Uterus (tissue), 4 donors: Measurements from ENCODE around the gene TUFT1. TPM values are rescaled to one million over a fixed set of nuclear protein-coding genes. Genes with fewer than 3 reads are reported as not detected.
A peak's percentile ranks its signal among the peaks of the same experiment; 100 is the strongest.

ENCODE experiments used
- DNase-seq, 2 donors: peaks; one replicate each; pipeline ENCODE4 v3.0.0-alpha.2; 2019 to 2020
- H3K27ac ChIP-seq, 2 donors: fragments of 200-600 bp; sonication (generic); 1 replicate in 1 of 2; 2 replicates in 1 of 2; pipeline ENCODE4 v1.5.1; 2016 to 2018
- H3K27me3 ChIP-seq, 2 donors: fragments of 200-600 bp; sonication (generic); one replicate each; pipeline ENCODE4 v1.5.1; 2018 to 2019; ENCODE audit warnings: control low read depth in 1 of 2
- H3K36me3 ChIP-seq, 2 donors: fragments of 200-600 bp; sonication (generic); one replicate each; pipeline ENCODE4 v1.5.1; 2019; ENCODE audit warnings: control low read depth in 1 of 2
- H3K4me1 ChIP-seq, 2 donors: fragments of 200-600 bp; sonication (generic); one replicate each; pipeline ENCODE4 v1.5.1; 2018 to 2019; ENCODE audit warnings: control low read depth in 1 of 2
- H3K4me3 ChIP-seq, 2 donors: fragments of 200-600 bp; sonication (generic); 1 replicate in 1 of 2; 2 replicates in 1 of 2; pipeline ENCODE4 v1.5.1; 2018 to 2019; ENCODE audit warnings: mild to moderate bottlenecking in 1 of 2
- H3K9me3 ChIP-seq, 2 donors: fragments of 200-600 bp; sonication (generic); one replicate each; pipeline ENCODE4 v1.5.1; 2019; ENCODE audit warnings: control low read depth in 1 of 2
- CTCF ChIP-seq, 4 experiments: fragments of 200-600 bp in 2 of 4; fragments of 450-650 bp in 2 of 4; sonication (generic) in 2 of 4; IDR thresholded peaks; one replicate each; pipeline ENCODE4 v1.5.1; 2016 to 2019; ENCODE audit warnings: antibody characterized with exemption in 4 of 4, mild to moderate bottlenecking in 2 of 4, moderate library complexity in 1 of 4
- POLR2A ChIP-seq, 2 donors: fragments of 450-650 bp; IDR thresholded peaks; one replicate each; pipeline ENCODE4 v1.6.1; 2016; ENCODE audit warnings: antibody characterized with exemption in 2 of 2, mild to moderate bottlenecking in 1 of 2, moderate library complexity in 1 of 2
- intact Hi-C: fragments of 100-400 bp; cut with DNase I; formaldehyde crosslinking; loops from one replicate; pipeline ENCODE4 v1.15.1; 2023; ENCODE audit warnings: low total_unique reads
- total RNA-seq, 4 donors: library from RNA; depleted of rRNA in 3 of 4; stranded (reverse); fragments of >200 nt in 3 of 4; gene quantifications; one replicate each; pipeline versions ENCODE4 v1.1.0 to v1.2.4, GENCODE V29; 2014 to 2023
- donor health status: DM: yes; HTN: yes; CAD: no.

TUFT1 gene
- total RNA-seq, 4 donors from 2014 or later, result 0.29 to 7.3 (median 5.0) TPM

- no peak for DNase-seq
- Histone ChIP-seq H3K27me3 (no peaks in the 10 kb centered on the region), H3K4me1 (peaks cover 0 to 5% of the 10 kb centered on the region in 2 donors), H3K4me3 (no peak overlapping the region), H3K27ac (peak overlapping the region in 1 of 2 donors; percentile 60), H3K9me3 (no peaks in the 10 kb centered on the region), H3K36me3 (no peaks in the 10 kb centered on the region)
- intact Hi-C loops, result no loop called here
- TF ChIP-seq POLR2A (IDR thresholded peaks at IDR 0.05) (no peak), CTCF (IDR thresholded peaks at IDR 0.05) (no peak)
Observed at GRCh38 chr1:151547900-151548230, 7.8 kb downstream of the TUFT1 start.

- intact Hi-C loops, result no loop called here
- Histone ChIP-seq H3K36me3 (no peaks in the 10 kb centered on the region), H3K4me3 (no peak overlapping the region), H3K27me3 (no peaks in the 10 kb centered on the region), H3K9me3 (no peaks in the 10 kb centered on the region), H3K27ac (no peak overlapping the region), H3K4me1 (peaks cover 0 to 5% of the 10 kb centered on the region in 2 donors)
- TF ChIP-seq CTCF (IDR thresholded peaks at IDR 0.05) (no peak), POLR2A (IDR thresholded peaks at IDR 0.05) (no peak)
- no peak for DNase-seq
Observed at GRCh38 chr1:151549199-151549598, 9.1 kb downstream of the TUFT1 start.

GRCh38 chr1:151553659-151554058 lies 13.6 kb downstream of the TUFT1 start:
- Histone ChIP-seq H3K9me3 (no peaks in the 10 kb centered on the region), H3K36me3 (no peaks in the 10 kb centered on the region), H3K4me3 (no peak overlapping the region), H3K4me1 (no peaks in the 10 kb centered on the region), H3K27ac (no peak overlapping the region), H3K27me3 (no peaks in the 10 kb centered on the region)
- no peak for TF ChIP-seq CTCF (IDR thresholded peaks at IDR 0.05)
- TF ChIP-seq POLR2A (IDR thresholded peaks at IDR 0.05), result no peak
- no peak for DNase-seq
- intact Hi-C loops, result no loop called here

- no peak for DNase-seq
- TF ChIP-seq POLR2A (IDR thresholded peaks at IDR 0.05) (no peak), CTCF (IDR thresholded peaks at IDR 0.05) (no peak)
- Histone ChIP-seq H3K27me3 (no peaks in the 10 kb centered on the region), H3K36me3 (no peaks in the 10 kb centered on the region), H3K4me3 (no peak overlapping the region), H3K4me1 (no peaks in the 10 kb centered on the region), H3K9me3 (no peaks in the 10 kb centered on the region), H3K27ac (no peak overlapping the region)
- intact Hi-C loops, result no loop called here
Observed at GRCh38 chr1:151556052-151556451, 15.9 kb downstream of the TUFT1 start.

GRCh38 chr1:151562661-151563060 lies 22.6 kb downstream of the TUFT1 start:
- no peaks in the 10 kb centered on the region for H3K9me3 ChIP-seq
- H3K4me3 ChIP-seq, result no peak overlapping the region
- H3K4me1 ChIP-seq, result no peaks in the 10 kb centered on the region
- no peaks in the 10 kb centered on the region for H3K27me3 ChIP-seq
- H3K27ac ChIP-seq, result no peak overlapping the region
- DNase-seq, result no peak
- intact Hi-C loops, result no loop called here
- TF ChIP-seq POLR2A (IDR thresholded peaks at IDR 0.05), result no peak
- no peak for TF ChIP-seq CTCF (IDR thresholded peaks at IDR 0.05)
- no peaks in the 10 kb centered on the region for H3K36me3 ChIP-seq
